HG03571 (cell line): ENCODE data around the gene RINL.
A peak's percentile ranks its signal among the peaks of the same experiment; 100 is the strongest.

Experiments used
- ATAC-seq: cut with Tn5 transposase; IDR thresholded peaks from one replicate; pipeline ENCODE4 v1.9.1; 2021; ENCODE audit not compliant: unreplicated experiment

The RINL gene

GRCh38 chr19:38850436-38850975, 27.6 kb downstream of the RINL start:
- ATAC-seq = peak; percentile 62

DNA sequence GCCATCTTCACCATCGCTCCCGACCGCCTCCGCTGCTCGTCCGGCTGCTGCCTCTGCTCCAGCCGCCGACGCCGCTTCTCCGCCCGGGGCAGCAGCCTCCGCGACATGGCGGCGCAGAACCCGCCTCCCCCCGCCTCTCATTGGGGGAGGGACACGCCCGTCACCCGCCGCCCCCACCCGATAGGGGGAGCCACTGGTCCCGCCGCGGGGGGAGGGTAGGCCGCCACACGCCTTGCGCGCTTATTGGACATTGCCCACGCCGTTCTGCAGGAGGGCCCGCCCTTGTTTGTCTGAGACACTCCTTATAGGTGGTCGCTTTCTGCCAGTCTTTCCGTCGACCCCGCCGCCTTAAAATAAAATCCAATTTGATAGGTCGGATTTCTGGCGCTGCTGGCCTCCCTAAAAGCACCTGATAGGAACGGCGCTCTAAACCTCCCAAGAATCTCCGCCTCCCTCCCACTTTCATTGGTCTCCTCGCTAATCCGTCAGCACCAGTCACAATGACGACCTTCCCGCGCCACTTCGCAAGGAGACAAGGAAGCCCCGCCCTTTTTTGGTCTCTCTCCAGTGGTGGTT, 28.1 kb downstream of the RINL start, which contains the start of gene HNRNPL:
Gene HNRNPL, minus strand, starts transcription at position 127 of the 576 bp plus-strand sequence. Its CDS starts 20 bp downstream, at position 107.
- peak; percentile 48 for ATAC-seq

DNA sequence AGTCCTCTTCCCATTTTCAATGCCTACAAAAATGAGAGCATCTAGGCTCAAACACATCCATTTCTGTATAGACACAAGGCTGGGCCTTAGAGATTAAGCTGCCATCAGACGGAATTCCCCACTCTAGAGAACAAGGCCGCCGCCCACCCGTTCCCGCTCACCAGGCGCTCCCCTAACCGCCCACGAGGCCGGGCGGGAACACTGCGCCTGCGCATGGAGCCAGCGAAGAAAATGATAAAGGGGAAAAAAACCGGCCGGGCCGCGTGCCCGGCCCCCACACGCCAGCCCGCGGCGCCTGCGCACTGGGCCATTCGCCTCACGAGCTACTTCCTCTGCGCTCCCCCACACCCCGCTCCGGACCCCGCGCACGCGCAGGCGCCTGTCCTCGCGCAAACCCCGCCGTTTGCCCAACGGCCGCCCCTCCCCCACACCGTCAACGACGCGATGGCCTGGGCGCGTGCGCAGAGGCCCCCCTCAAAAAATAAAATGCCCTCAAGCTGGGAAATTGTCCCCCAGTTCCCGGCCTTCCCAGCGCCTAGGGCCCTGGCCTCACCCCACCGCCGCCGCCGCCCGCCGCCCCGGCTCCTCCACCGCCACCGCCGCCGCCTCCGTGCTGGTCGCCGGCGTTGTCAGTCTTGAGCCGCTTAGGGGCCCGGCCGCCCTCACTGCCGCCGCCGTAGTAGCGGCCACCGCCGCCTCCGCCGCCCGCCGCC, 28.8 kb downstream of the RINL start:
- ATAC-seq = peak; percentile 15

GRCh38 chr19:38848299-38849146, 29.6 kb downstream of the RINL start:
- ATAC-seq = no peak

DNA sequence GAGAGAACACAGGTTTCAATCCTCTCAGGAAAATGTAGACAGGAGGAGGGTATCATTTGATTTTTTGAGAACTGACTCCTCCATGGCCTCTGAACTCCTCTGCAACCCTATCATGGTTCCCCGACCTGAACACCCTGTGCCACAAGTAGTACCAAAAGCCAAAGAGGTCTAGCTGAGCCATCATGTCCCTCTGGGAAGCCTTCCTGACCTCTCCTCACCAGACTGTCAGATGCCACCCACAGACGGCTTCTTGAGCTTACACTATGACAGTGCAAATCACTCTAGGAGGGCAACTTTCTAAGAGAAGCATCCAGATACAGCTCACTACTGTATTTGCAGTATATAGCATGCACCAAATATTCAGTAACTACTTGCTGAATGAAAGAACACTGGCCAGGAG, 32.0 kb downstream of the RINL start:
- ATAC-seq = no peak

- ATAC-seq = no peak
These were observed 32.6 kb downstream of the RINL start for GRCh38 chr19:38845374-38846024.

- ATAC-seq = no peak
These were observed 33.9 kb downstream of the RINL start for GRCh38 chr19:38844093-38844686.

DNA sequence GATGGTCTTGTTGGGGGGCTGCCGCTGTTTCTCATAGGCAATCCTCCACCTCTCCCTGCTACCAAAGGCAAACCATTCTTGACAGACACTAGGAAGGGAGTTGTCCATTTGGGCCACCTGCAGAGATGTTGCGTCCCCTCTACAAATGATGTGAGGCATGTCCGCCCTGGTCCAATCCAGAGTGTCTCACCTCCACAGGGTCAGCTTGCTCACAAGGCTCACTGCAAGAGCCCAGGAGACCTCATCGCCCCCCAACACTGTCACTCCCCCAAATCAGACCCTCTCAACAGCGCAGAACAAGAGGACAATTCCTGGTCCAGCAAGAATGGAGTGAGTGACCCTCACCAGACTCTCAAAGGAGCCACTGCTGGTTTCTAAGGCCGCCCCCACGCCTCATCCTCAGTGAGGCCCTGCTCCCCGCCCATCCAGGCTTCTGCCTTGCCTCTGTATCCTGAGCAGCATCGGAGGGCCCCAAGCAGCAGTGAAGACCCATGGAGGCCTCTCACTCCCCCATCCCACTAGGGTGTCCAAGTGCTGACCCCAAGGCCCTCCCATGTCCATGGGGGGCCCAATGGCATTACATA, 34.8 kb downstream of the RINL start:
- ATAC-seq = no peak

DNA sequence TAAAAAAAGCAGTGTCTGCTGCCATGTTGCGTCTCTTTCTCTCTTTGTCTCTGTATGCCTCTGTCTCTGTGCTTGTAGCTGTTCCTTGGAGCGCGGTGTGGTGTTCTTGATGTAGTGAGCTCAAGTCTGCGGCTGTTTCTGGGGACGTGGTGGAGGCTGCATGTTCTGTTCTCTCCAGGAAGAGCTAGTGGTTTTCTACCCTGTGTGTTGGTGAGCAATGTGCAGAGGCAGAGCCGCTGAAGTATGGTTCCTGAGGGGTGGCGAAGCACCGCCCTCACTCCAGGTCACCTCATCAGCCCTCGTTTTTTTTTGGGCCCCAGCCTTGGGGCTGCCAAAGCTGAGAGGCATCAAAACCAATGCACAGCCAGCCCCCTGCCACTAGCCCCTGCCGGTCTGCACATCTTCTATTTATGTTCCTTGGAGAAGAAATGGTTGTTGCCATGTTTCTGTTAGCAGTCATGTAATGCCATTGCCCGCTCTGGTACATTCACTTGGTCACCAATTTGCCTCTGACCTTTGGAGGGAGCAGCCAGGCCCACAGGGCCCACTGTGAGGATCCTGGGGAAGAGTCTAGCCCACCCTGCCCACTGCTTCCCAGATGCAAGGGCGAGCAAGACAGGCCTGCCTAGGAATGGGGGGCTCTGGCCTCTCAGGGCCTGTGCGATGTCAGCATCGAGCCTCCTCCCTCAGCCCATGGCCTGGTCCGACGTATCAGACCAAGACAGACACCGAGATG, 35.5 kb downstream of the RINL start:
- no peak for ATAC-seq

- ATAC-seq = no peak
These were observed 36.2 kb downstream of the RINL start for GRCh38 chr19:38841787-38842438.

GRCh38 chr19:38841180-38841766, 36.8 kb downstream of the RINL start:
- no peak for ATAC-seq

DNA sequence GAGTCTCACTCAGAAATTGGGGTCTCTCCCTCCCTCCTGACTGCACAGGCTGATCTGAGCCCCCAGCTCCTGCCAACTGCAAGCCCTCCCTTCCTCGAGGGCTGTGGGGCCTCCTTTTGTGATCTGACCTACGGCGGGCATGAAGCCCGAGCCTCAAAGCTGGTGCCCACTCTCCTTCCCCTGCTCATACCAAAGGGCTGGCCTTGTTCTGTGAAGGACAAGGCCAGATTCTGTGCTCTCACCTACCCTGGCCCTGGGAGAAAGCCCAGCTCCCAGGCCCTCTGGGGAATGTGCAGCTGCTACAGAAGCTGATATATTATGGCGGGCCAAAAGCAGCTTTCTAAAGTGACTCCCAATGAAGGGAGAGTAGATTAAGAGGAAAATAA, 37.5 kb downstream of the RINL start:
- ATAC-seq = no peak

DNA sequence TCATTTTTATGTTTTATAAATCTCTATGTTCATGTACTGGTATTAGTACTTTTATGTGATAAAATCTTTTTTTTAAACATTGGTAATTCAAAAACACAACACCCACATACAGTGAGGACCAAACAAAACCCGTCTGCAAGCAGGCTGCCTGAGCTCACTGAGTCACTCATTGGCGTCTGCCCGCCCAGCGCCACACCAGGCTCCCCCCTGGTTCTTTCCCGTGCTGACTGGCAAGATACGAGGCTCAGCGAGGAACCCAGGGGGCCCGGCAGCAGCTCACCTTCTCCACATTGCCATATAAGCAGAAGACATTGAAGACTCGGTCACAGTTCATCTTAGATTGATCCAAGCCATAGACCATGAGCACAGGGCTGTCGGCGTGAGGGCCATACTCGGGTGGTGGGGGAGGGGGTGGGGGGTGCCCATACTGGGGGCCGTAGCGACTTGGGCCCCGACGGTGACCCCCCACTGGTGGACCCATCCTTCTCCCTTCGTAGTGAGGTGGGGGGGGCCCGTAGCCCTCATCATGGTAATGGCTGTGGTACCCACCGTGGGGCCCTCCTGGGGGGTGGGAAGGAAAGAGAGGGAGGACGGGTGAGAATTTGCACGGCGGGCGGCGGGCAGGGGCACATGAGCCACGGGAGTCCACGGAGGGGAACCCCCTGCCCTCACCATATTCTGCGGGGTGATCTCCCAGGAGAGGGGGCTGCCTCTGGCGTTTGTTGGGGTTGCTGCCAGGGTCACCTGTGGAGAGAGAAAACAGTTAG, 38.1 kb downstream of the RINL start:
- ATAC-seq = no peak

DNA sequence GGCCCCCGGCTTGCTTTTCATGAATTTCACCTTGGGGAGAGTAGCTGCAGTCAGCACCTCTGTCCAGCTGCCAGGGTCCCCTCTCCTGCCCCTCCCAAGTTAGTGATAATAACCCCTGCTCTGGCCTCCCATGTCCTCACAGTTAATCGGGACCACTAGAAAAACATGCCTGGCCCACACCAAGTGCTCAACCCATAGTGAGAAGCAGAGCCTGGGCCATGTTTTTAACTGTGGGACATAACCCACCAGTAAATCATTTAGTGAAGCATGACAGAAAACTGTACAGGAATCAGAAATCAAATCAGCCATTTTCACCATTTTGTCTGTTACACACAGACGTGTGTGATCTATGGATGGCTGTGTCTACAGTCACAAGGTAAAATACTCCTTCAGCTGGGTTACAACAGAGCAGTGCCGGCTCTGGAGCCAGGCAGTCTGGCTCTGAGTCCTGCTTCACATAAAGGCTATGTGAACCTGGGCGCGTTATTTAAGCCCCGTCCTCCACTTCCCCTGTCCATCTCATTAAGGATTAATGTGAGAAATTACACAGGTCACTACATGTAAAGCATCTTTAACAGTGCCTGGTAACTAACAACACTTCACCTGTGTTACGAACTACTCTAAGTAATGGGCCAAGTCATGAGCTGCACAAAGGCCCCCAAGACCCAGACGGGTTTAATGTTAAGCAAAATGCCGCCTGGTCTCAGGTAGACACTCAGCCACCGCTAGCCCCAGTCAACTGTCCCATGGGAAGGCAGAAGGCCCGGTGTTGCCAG, 38.9 kb downstream of the RINL start:
- ATAC-seq = no peak

GRCh38 chr19:38838208-38838985, 39.7 kb downstream of the RINL start:
- ATAC-seq = no peak

GRCh38 chr19:38837656-38838121, 40.4 kb downstream of the RINL start:
- no peak for ATAC-seq
